NCI-H187 treated with DMSO at 0.1 percent for 48 hours (cell line): ENCODE data around the gene NSD1.
"Not testable (repeated sequence)": the region's sequence is repeated elsewhere in the genome, so short reads cannot be mapped to it uniquely, and the experiment has no call there.

ENCODE experiments used
- DNase-seq: peaks from one replicate; lab custom pipeline; 2025; lab: John Stamatoyannopoulos, UW

Gene NSD1

DNA sequence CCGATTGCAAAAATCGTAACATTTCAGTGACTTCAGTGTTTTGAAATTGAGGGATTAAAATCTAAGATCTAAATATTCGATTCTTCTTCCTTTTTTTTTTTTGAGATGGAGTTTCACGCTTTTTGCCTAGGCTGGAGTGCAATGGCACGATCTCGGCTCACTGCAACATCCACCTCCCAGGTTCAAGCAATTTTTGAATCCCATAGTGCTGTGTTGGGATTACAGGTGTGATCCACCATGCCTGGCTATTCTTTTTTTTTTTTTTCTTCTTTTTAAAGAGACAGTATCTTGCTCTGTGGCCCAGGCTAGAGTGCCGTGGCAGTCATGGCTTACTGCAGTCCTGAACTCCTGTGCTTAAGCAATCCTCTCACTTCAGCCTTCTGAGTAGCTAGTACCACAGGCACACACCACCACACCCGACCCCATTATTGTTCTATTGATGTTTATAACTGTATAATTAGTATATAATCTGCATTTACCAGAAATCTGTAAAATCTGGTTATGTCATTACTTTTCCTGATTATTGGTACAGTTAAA lies 42.7 kb downstream of the NSD1 start:
- no peak for DNase-seq

GRCh38 chr5:177177847-177178437 lies 44.4 kb downstream of the NSD1 start:
- not testable (repeated sequence) for DNase-seq

GRCh38 chr5:177178733-177179304 lies 45.2 kb downstream of the NSD1 start:
- no peak for DNase-seq

- DNase-seq, result no peak
Measured at GRCh38 chr5:177179431-177179830, 45.9 kb downstream of the NSD1 start.

- no peak for DNase-seq
Measured at GRCh38 chr5:177183142-177183541, 49.6 kb downstream of the NSD1 start.

- DNase-seq, result no peak
Measured at GRCh38 chr5:177183766-177184360, 50.3 kb downstream of the NSD1 start.

DNA sequence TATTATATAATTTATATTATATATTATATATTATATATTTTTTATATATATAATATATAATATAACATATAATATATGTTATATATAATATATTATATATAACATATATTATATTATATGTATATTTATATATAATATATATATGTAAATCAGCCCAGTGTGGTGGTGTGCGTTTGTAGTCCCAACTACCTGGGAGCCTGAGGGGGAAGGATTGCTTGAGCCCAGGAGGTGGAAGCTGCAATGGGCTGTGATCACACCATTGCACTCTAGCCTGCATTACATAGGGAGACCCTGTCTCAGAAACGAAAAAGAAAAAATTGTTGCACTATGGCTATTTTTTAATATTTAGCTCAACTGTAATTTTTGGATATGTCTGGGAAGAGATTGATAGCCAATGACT lies 52.4 kb downstream of the NSD1 start:
- no peak for DNase-seq

GRCh38 chr5:177186645-177187044 lies 53.1 kb downstream of the NSD1 start:
- no peak for DNase-seq

GRCh38 chr5:177188775-177189174 lies 55.2 kb downstream of the NSD1 start:
- no peak for DNase-seq

- no peak for DNase-seq
Measured at GRCh38 chr5:177189416-177189815, 55.8 kb downstream of the NSD1 start.

DNA sequence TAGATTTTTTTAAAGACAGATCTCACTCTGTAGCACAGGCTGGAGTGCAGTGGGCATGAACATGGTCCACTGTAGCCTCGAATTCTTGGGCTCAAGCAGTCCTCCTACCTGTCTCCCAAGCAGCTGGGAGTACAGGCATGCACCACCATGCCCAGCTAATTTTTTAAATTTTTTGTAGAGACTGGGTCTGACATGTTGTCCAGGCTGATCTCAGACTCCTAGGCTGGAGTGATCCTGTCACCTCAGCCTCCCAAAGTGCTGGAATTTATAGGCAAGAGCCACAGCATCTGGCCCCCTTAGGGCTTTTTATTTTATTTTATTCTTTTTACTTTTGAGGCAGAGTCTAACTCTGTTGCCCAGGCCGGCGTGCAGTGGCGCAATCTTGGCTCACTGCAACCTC lies 56.4 kb downstream of the NSD1 start:
- no peak for DNase-seq

DNA sequence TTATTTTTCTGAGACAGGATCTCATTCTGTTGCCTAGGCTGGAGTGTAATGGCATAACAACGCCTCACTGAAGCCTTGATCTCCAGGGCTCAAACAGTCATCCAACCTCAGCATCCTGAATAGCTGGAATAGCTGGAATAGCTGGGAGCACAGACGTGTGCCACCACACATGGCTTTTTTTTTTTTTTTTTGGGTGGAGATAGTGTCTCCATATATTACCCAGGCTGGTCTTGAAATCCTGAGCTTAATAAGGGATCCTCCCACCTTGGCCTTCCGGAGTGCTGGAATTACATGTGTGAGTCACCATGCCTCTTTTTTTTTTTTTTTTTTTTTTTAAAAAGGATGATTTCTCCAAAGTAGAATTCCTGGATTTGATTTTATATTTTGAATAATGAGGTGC lies 60.7 kb downstream of the NSD1 start:
- DNase-seq, result no peak

DNA sequence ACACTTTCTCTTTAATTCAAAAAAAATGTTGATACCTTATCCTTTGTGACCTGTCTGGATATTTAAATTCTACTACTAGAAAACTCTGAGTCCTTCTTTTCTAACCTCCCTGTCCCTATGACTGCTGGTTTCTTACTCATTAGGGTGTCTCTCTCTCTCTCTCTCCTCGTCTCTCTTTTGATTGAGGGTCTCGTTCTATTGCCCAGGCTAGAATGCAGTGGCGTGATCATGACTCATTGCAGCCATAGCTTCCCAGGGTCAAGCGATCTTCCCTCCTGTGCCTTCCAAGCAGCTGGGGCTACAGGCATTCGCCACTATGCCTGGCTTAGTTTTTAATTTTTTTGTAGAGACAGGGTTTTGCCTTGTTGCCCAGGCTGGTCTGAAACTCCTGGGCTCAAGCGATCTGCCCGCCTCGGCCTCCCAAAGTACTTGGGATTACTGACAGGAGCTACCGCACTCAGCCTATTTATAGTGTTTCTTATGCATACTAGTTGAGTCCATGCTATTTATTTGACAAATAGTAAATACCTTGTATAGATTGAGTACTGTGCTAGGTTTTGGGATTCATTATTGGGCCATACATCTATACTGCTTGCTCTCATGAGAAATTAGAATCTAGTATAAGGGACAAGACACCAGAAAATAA lies 61.9 kb downstream of the NSD1 start:
- no peak for DNase-seq

DNA sequence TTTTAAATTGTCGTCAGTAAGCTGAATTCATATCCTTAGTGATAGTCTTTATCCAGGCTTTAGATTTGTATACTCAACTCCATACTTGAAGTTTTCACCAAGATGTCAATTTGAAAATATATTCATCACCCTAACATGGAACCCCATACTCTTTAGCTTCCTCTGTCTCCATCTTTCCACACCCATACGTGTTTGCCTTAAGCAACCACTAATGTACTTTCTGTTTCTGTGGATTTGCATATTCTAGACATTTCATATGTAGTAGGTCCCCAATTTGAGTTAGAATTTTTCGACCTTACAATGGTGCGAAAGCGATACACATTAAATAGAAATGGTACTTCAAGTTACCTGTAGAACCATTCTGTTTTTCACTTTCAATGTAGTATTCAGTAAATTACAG lies 65.2 kb downstream of the NSD1 start:
- DNase-seq, result no peak

DNA sequence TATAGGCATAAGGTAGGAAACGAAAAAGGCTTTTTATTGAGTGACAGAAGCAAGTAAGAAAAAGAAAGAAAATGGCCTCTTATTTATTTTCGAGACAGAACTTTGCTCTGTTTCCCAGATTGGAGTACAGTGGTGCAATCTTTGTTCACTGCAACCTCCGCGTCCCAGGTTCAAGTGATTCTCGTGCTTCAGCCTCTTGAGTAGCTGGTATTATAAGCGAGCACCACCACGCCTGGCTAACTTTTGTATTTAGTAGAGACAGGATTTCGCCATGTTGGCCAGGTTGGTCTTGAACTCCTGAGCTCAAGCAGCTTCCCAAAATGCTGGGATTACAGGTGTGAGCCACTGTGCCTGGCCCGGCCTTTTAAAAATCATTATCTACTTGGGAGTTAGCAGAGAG lies 70.7 kb downstream of the NSD1 start:
- DNase-seq, result no peak

DNA sequence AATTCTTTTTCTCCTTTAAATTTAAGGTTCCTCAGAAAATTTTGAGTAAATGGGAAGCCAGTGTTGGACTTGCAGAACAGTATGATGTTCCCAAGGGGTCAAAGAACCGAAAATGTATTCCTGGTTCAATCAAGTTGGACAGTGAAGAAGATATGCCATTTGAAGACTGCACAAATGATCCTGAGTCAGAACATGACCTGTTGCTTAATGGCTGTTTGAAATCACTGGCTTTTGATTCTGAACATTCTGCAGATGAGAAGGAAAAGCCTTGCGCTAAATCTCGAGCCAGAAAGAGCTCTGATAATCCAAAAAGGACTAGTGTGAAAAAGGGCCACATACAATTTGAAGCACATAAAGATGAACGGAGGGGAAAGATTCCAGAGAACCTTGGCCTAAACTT lies 76.0 kb downstream of the NSD1 start:
- no peak for DNase-seq

GRCh38 chr5:177212242-177212641 lies 78.7 kb downstream of the NSD1 start:
- DNase-seq, result no peak

GRCh38 chr5:177220576-177220975 lies 87.0 kb downstream of the NSD1 start:
- no peak for DNase-seq

- no peak for DNase-seq
Measured at GRCh38 chr5:177222269-177222668, 88.7 kb downstream of the NSD1 start.

- no peak for DNase-seq
Measured at GRCh38 chr5:177225798-177226197, 92.2 kb downstream of the NSD1 start.

GRCh38 chr5:177226860-177227259 lies 93.3 kb downstream of the NSD1 start:
- DNase-seq, result no peak

GRCh38 chr5:177228751-177229150 lies 95.2 kb downstream of the NSD1 start:
- DNase-seq, result no peak

GRCh38 chr5:177230660-177231059 lies 97.1 kb downstream of the NSD1 start:
- no peak for DNase-seq
